PC-9 (cell line): Measurements from ENCODE around the gene METTL27. TPM values are rescaled to one million over a fixed set of nuclear protein-coding genes. Genes with fewer than 3 reads are reported as not detected.

Experiments used
- BruUV-seq: library from RNA; stranded (reverse); fragments of 400-500 nt; replicated peaks from 2 replicates; lab custom pipeline; 2021; lab: Mats Ljungman, UMichigan
- CTCF ChIA-PET: fragments of 300-600 bp; sonication (Branson Sonifier 250); formaldehyde crosslinking; loops from one replicate; lab custom pipeline; 2022; ENCODE audit warnings: antibody characterized with exemption; lab: Charles Lee
- POLR2A ChIA-PET: fragments of 300-600 bp; sonication (Branson Sonifier 250); formaldehyde crosslinking; loops from one replicate; lab custom pipeline; 2022; ENCODE audit warnings: antibody characterized with exemption; ENCODE audit not compliant: unreplicated experiment; lab: Charles Lee
- DNase-seq, 2 experiments: peaks; one replicate each; pipeline versions ENCODE4 v3.0.0 to v3.0.0-alpha.2; 2015 to 2022; ENCODE audit warnings: mixed read lengths in 1 of 2
- H2AFZ ChIP-seq: fragments of 200-600 bp; sonication (generic); 2 replicates; pipeline ENCODE4 v1.8.1; 2017; ENCODE audit warnings: antibody characterized with exemption
- H3F3A ChIP-seq: fragments of 200-600 bp; sonication (generic); 2 replicates; pipeline ENCODE4 v1.8.1; 2017; ENCODE audit warnings: antibody characterized with exemption, mild to moderate bottlenecking, low read depth; ENCODE audit not compliant: insufficient read depth
- H3K27ac ChIP-seq: fragments of 200-600 bp; sonication (generic); 2 replicates; pipeline ENCODE4 v1.6.1; 2016; ENCODE audit warnings: mixed run types
- H3K27me3 ChIP-seq: fragments of 200-600 bp; sonication (generic); 2 replicates; pipeline ENCODE4 v1.6.1; 2016; ENCODE audit warnings: low read depth, mixed run types; ENCODE audit not compliant: insufficient read depth
- H3K36me3 ChIP-seq: fragments of 200-600 bp; sonication (generic); 2 replicates; pipeline ENCODE4 v1.6.1; 2016; ENCODE audit warnings: low read depth, mixed run types
- H3K4me1 ChIP-seq: fragments of 200-600 bp; sonication (generic); replicated peaks from 2 replicates; pipeline ENCODE4 v1.6.1; 2016; ENCODE audit warnings: mixed run types; ENCODE audit not compliant: insufficient read depth
- H3K4me2 ChIP-seq: fragments of 200-600 bp; sonication (generic); 2 replicates; pipeline ENCODE4 v1.6.1; 2017; ENCODE audit warnings: mixed run types
- H3K4me3 ChIP-seq: fragments of 200-600 bp; sonication (generic); 2 replicates; pipeline ENCODE4 v1.6.1; 2016; ENCODE audit warnings: mixed run types
- H3K79me2 ChIP-seq: fragments of 200-600 bp; sonication (generic); 2 replicates; pipeline ENCODE4 v1.6.1; 2017; ENCODE audit warnings: low read depth, mixed run types
- H3K9me2 ChIP-seq: fragments of 200-600 bp; sonication (generic); 2 replicates; pipeline ENCODE4 v1.8.1; 2017; ENCODE audit warnings: mild to moderate bottlenecking; ENCODE audit not compliant: insufficient read depth
- H3K9me3 ChIP-seq: fragments of 200-600 bp; sonication (generic); 2 replicates; pipeline ENCODE4 v1.8.1; 2016; ENCODE audit warnings: low read depth; ENCODE audit not compliant: insufficient read depth
- H4K20me1 ChIP-seq: fragments of 200-600 bp; sonication (generic); 2 replicates; pipeline ENCODE4 v1.8.1; 2017; ENCODE audit not compliant: insufficient read depth
- CTCF ChIP-seq: fragments of 200-600 bp; sonication (generic); conservative IDR thresholded peaks from 2 replicates; pipeline ENCODE4 v1.6.1; 2017; ENCODE audit warnings: mixed run types, antibody characterized with exemption, mild to moderate bottlenecking, moderate library complexity
- EZH2 ChIP-seq: fragments of 200-600 bp; sonication (generic); IDR thresholded peaks from 2 replicates; pipeline ENCODE4 v1.8.0; 2017; ENCODE audit warnings: antibody characterized with exemption, low read depth
- intact Hi-C: fragments of 100-400 bp; cut with micrococcal nuclease; formaldehyde crosslinking; loops from one replicate; pipeline ENCODE4 v1.10.0; 2022; ENCODE audit not compliant: unreplicated experiment
- total RNA-seq: library from RNA; stranded (reverse); gene quantifications from 2 replicates; pipeline ENCODE4 v1.2.3, GENCODE V29; 2021

METTL27 gene
- total RNA-seq, 1 experiment from 2014 or later, result 23.2 TPM

- no peaks in the 10 kb centered on the region for H3K9me3 ChIP-seq
- intact Hi-C loops, result loop anchor here (5.0 kb wide), 1 partner anchor 342 kb away; no protein-coding TSS in a partner anchor
- H3K9me2 ChIP-seq, result no peaks in the 10 kb centered on the region
- no peaks in the 10 kb centered on the region for H3K4me1 ChIP-seq
- no peaks in the 10 kb centered on the region for H3K79me2 ChIP-seq
- ChIA-PET POLR2A (no interaction called here), CTCF (no interaction called here)
- TF ChIP-seq CTCF, result no peak
- no peak for TF ChIP-seq EZH2
- no peak overlapping the region for H2AFZ ChIP-seq
- no TSS peak for BruUV-seq
- H3K27ac ChIP-seq, result no peak overlapping the region
- no peak for DNase-seq
- H3F3A ChIP-seq, result no peaks in the 10 kb centered on the region
- H3K36me3 ChIP-seq, result no peaks in the 10 kb centered on the region
- no peak overlapping the region for H3K4me3 ChIP-seq
- no peak overlapping the region for H3K4me2 ChIP-seq
- no peaks in the 10 kb centered on the region for H4K20me1 ChIP-seq
- no peaks in the 10 kb centered on the region for H3K27me3 ChIP-seq
Observed at GRCh38 chr7:73864981-73865711, 22.8 kb upstream of the METTL27 start.

GRCh38 chr7:73861305-73861704 lies 19.0 kb upstream of the METTL27 start:
- Histone ChIP-seq H3K4me2 (no peak overlapping the region), H3K9me3 (no peaks in the 10 kb centered on the region), H3K36me3 (no peaks in the 10 kb centered on the region), H3K4me3 (no peak overlapping the region), H3K79me2 (no peaks in the 10 kb centered on the region), H2AFZ (no peak overlapping the region), H3K9me2 (no peaks in the 10 kb centered on the region), H3K27me3 (no peaks in the 10 kb centered on the region), H3K27ac (no peak overlapping the region), H4K20me1 (no peaks in the 10 kb centered on the region), H3F3A (peaks cover 19% of the 10 kb centered on the region; the same call in 1 of the 2 replicates), H3K4me1 (peaks cover 4% of the 10 kb centered on the region; the same call in 1 of the 2 replicates)
- BruUV-seq, result no TSS peak
- POLR2A ChIA-PET, result no interaction called here
- intact Hi-C loops, result no loop called here
- DNase-seq, result no peak
- TF ChIP-seq EZH2, result no peak
- TF ChIP-seq CTCF, result no peak
- CTCF ChIA-PET, result interaction anchor here (0.6 kb wide), 1 partner anchor 38 kb away, joined by 4 read pairs; no protein-coding TSS in a partner anchor

- CTCF ChIA-PET, result no interaction called here
- H2AFZ ChIP-seq, result no peak within 1 kb of the TSS
- intact Hi-C loops, result no loop called here
- H3K36me3 ChIP-seq, result no peaks in the 10 kb centered on the region
- peaks cover 6% of the 10 kb centered on the region; the same call in 1 of the 2 replicates for H3K4me1 ChIP-seq
- no peak within 1 kb of the TSS for H3K27ac ChIP-seq
- H3F3A ChIP-seq, result peaks cover 19% of the 10 kb centered on the region; the same call in 1 of the 2 replicates
- no peak within 1 kb of the TSS for H3K4me2 ChIP-seq
- H4K20me1 ChIP-seq, result no peaks in the 10 kb centered on the region
- H3K79me2 ChIP-seq, result no peaks in the 10 kb centered on the region
- no TSS peak for BruUV-seq
- H3K9me2 ChIP-seq, result no peaks in the 10 kb centered on the region
- DNase-seq, result no peak
- H3K27me3 ChIP-seq, result no peaks in the 10 kb centered on the region
- H3K9me3 ChIP-seq, result no peaks in the 10 kb centered on the region
- H3K4me3 ChIP-seq, result no peak within 1 kb of the TSS
- POLR2A ChIA-PET, result no interaction called here
- no peak for TF ChIP-seq EZH2
- no peak for TF ChIP-seq CTCF
Observed at GRCh38 chr7:73860859-73861258, 18.5 kb upstream of the METTL27 start, which contains the start of gene TMEM270. TMEM270 (plus strand) TSS chr7:73861159; CDS start chr7:73861195, 36 bp downstream.
